GM12878 (cell line): ENCODE measurements around the gene CCR7. TPM values are rescaled to one million over a fixed set of nuclear protein-coding genes. Genes with fewer than 3 reads are reported as not detected.
A peak's percentile ranks its signal among the peaks of the same experiment; 100 is the strongest.

Source experiments
- BCLAF1 ChIP-seq: fragments of 450-650 bp; IDR thresholded peaks from 2 replicates; pipeline ENCODE4 v1.6.1; 2017; ENCODE audit warnings: antibody characterized with exemption, mild to moderate bottlenecking, moderate library complexity
- CREM ChIP-seq: IDR thresholded peaks from 2 replicates; pipeline ENCODE4 v1.6.1; 2014; ENCODE audit warnings: antibody characterized with exemption, low read depth
- E4F1 ChIP-seq: fragments of 450-650 bp; IDR thresholded peaks from 2 replicates; pipeline ENCODE4 v1.6.1; 2018; ENCODE audit warnings: borderline replicate concordance, mild to moderate bottlenecking; ENCODE audit not compliant: partially characterized antibody
- KAT2A ChIP-seq: conservative IDR thresholded peaks from 2 replicates; pipeline ENCODE4 v1.6.1; 2011; ENCODE audit warnings: low read depth, low read length; ENCODE audit not compliant: control insufficient read depth
- NR2C2 ChIP-seq: IDR thresholded peaks from 2 replicates; pipeline ENCODE4 v1.6.1; 2011; ENCODE audit warnings: borderline replicate concordance, low read depth; ENCODE audit not compliant: control insufficient read depth, insufficient read length
- NRF1 ChIP-seq: conservative IDR thresholded peaks from 2 replicates; pipeline ENCODE4 v1.6.1; 2011; ENCODE audit warnings: mild to moderate bottlenecking, low read depth, low read length, improper control_type of control experiment
- SKIL ChIP-seq: fragments of 450-650 bp; IDR thresholded peaks from 2 replicates; pipeline ENCODE4 v1.6.1; 2017; ENCODE audit warnings: mild to moderate bottlenecking, low read depth, inconsistent platforms; ENCODE audit not compliant: poor library complexity, severe bottlenecking
- TARDBP ChIP-seq: IDR thresholded peaks from 2 replicates; pipeline ENCODE4 v1.6.1; 2016; ENCODE audit warnings: borderline replicate concordance
- TCF3 ChIP-seq: IDR thresholded peaks from 2 replicates; pipeline ENCODE4 v1.6.1; 2012; ENCODE audit warnings: low read depth, mild to moderate bottlenecking, low read length, borderline replicate concordance; ENCODE audit not compliant: insufficient read depth
- YY1 ChIP-seq: IDR thresholded peaks from 2 replicates; pipeline ENCODE4 v1.6.1; 2011; ENCODE audit warnings: low read depth, mild to moderate bottlenecking, low read length
- ZBTB4 ChIP-seq: fragments of 450-650 bp; formaldehyde crosslinking; IDR thresholded peaks from 2 replicates; pipeline ENCODE4 v1.4.0; 2022; ENCODE audit warnings: mild to moderate bottlenecking, moderate library complexity
- ZNF592 ChIP-seq: fragments of 450-650 bp; IDR thresholded peaks from 2 replicates; pipeline ENCODE4 v1.6.1; 2017; ENCODE audit warnings: mild to moderate bottlenecking, moderate library complexity
- polyA plus RNA-seq, 11 experiments: library from polyadenylated mRNA; depleted of rRNA in 4 of 11; unstranded in 6 of 11; stranded (reverse) in 5 of 11; fragments of >200 nt; fragmentation: Nextera tagmentation in 4 of 11; fragmentation: Illumina TruSeq in 1 of 11; extraction: Ambion mirVana in 4 of 11; extraction: Trizol in 1 of 11; gene quantifications; 1 replicate in 1 of 11; 2 replicates in 10 of 11; pipeline versions ENCODE4 v1.2.1 to v1.2.3, GENCODE V29; 2011 to 2016; ENCODE audit warnings: inconsistent platforms in 2 of 11, missing spikeins in 2 of 11, low read depth in 1 of 11
- total RNA-seq, 4 experiments: library from RNA; depleted of rRNA in 3 of 4; stranded (reverse); fragments of >200 nt in 3 of 4; fragmentation: Illumina TruSeq in 1 of 4; extraction: Trizol in 1 of 4; gene quantifications; 2 replicates each; pipeline versions ENCODE4 v1.2.1 to v1.2.3, GENCODE V29; 2013 to 2021

CCR7 gene
- total and polyA plus RNA-seq, 10 of the 15 experiments (the other 5 are each of a cell fraction or from before 2014, with no cell fraction given) = 131 to 1,171 (median 260) TPM

GRCh38 chr17:40562838-40563219 is 2.4 kb downstream of the CCR7 start (continued):
- TF ChIP-seq BCLAF1 (no peak), CREM (no peak; the same call in 1 of the 2 replicates), ZBTB4 (CRISPR knock-in tag) (peak; percentile 78; the same call in 1 of the 2 replicates), ZNF592 (no peak), NR2C2 (no peak), YY1 (no peak), NRF1 (no peak), E4F1 (no peak), TCF3 (no peak), KAT2A (no peak), TARDBP (no peak), SKIL (no peak)
